Naive thymus-derived CD4-positive, alpha-beta T cell (primary cell): Measurements from ENCODE around the gene INHA. TPM values are rescaled to one million over a fixed set of nuclear protein-coding genes. Genes with fewer than 3 reads are reported as not detected.

Experiments used
- ATAC-seq: fragments of 150-1000 bp; cut with Tn5 transposase; 2 replicates; pipeline ENCODE4 v1.10.0; 2021; ENCODE audit warnings: mild to moderate bottlenecking, moderate library complexity
- CTCF ChIA-PET: fragments of 350-600 bp; sonication (Branson Sonifier 250); formaldehyde crosslinking; loops from one replicate; lab custom pipeline; 2021; ENCODE audit warnings: antibody characterized with exemption; lab: Charles Lee
- POLR2A ChIA-PET: fragments of 350-600 bp; sonication (Branson Sonifier 250); formaldehyde crosslinking; loops from one replicate; lab custom pipeline; 2021; ENCODE audit warnings: antibody characterized with exemption, inconsistent platforms; lab: Charles Lee
- DNase-seq, 9 donors: peaks; one replicate each; pipeline versions ENCODE4 v3.0.0 to v3.0.0-alpha.2; 2020 to 2022; ENCODE audit warnings: mixed read lengths in 1 of 9
- H3K27ac ChIP-seq: one replicate; pipeline ENCODE4 v1.7.0; 2013; ENCODE audit warnings: mild to moderate bottlenecking, low read depth, low read length, moderate library complexity
- H3K27me3 ChIP-seq, 2 donors: one replicate each; pipeline ENCODE4 v1.7.0; 2013; ENCODE audit warnings: low read length in 2 of 2, mild to moderate bottlenecking in 2 of 2, moderate library complexity in 2 of 2; ENCODE audit not compliant: control insufficient read depth in 2 of 2, insufficient read depth in 2 of 2
- H3K36me3 ChIP-seq, 3 experiments: 1 replicate in 2 of 3; 2 replicates in 1 of 3; pipeline ENCODE4 v1.7.0; 2013; ENCODE audit warnings: low read length in 3 of 3, mild to moderate bottlenecking in 3 of 3, moderate library complexity in 1 of 3; ENCODE audit not compliant: insufficient read depth in 3 of 3, control insufficient read depth in 2 of 3
- H3K4me1 ChIP-seq, 2 donors: one replicate each; pipeline ENCODE4 v1.7.0; 2013; ENCODE audit warnings: low read length in 2 of 2, mild to moderate bottlenecking in 2 of 2, moderate library complexity in 1 of 2; ENCODE audit not compliant: control insufficient read depth in 2 of 2, insufficient read depth in 2 of 2
- H3K4me3 ChIP-seq: 2 replicates; pipeline ENCODE4 v1.7.0; 2013; ENCODE audit warnings: mild to moderate bottlenecking, low read length
- H3K9me3 ChIP-seq, 3 experiments: 1 replicate in 2 of 3; 2 replicates in 1 of 3; pipeline ENCODE4 v1.7.0; 2013; ENCODE audit warnings: low read length in 3 of 3; ENCODE audit not compliant: control insufficient read depth in 2 of 3
- H3K27ac Mint-ChIP-seq, 9 donors: one replicate each; pipeline ENCODE4 v1.8.0; 2020 to 2022; ENCODE audit warnings: mixed read lengths in 9 of 9, mild to moderate bottlenecking in 8 of 9, moderate library complexity in 5 of 9, inconsistent platforms in 2 of 9
- H3K27me3 Mint-ChIP-seq, 5 donors: one replicate each; pipeline ENCODE4 v1.8.0; 2021 to 2022; ENCODE audit warnings: mixed read lengths in 5 of 5, mild to moderate bottlenecking in 1 of 5
- H3K36me3 Mint-ChIP-seq, 5 donors: one replicate each; pipeline ENCODE4 v1.8.0; 2020 to 2022; ENCODE audit warnings: mixed read lengths in 5 of 5, mild to moderate bottlenecking in 3 of 5, inconsistent platforms in 1 of 5
- H3K4me1 Mint-ChIP-seq, 7 donors: one replicate each; pipeline ENCODE4 v1.8.0; 2020 to 2022; ENCODE audit warnings: mixed read lengths in 7 of 7, mild to moderate bottlenecking in 3 of 7, inconsistent platforms in 1 of 7
- H3K4me3 Mint-ChIP-seq, 10 donors: one replicate each; pipeline ENCODE4 v1.8.0; 2020 to 2022; ENCODE audit warnings: mild to moderate bottlenecking in 10 of 10, mixed read lengths in 10 of 10, moderate library complexity in 6 of 10, inconsistent platforms in 2 of 10
- H3K9me3 Mint-ChIP-seq, 11 donors: one replicate each; pipeline ENCODE4 v1.8.0; 2020 to 2022; ENCODE audit warnings: mixed read lengths in 11 of 11, mild to moderate bottlenecking in 4 of 11, inconsistent platforms in 1 of 11, moderate library complexity in 1 of 11
- intact Hi-C, 2 donors: fragments of 100-400 bp; cut with micrococcal nuclease; formaldehyde crosslinking; loops; one replicate each; pipeline ENCODE4 v1.15.1; 2023
- polyA plus RNA-seq, 2 donors: library from polyadenylated mRNA; unstranded; fragments of 300-500 nt; fragmentation: Illumina TruSeq; gene quantifications; one replicate each; pipeline ENCODE4 v1.2.3, GENCODE V29; 2021
- total RNA-seq, 6 experiments: library from RNA in 5 of 6; stranded (reverse) in 5 of 6; gene quantifications; 1 replicate in 5 of 6; 2 replicates in 1 of 6; pipeline ENCODE4 v1.2.3 and lab custom pipeline; 2021 to 2026

INHA gene
- total and polyA plus RNA-seq, 7 experiments from 2014 or later: 0.21 TPM; not detected in 6

GRCh38 chr2:219527472-219527871, 44.6 kb upstream of the INHA start:
- intact Hi-C loops: no loop called here
- ATAC-seq (no peak), DNase-seq (no peak)
- H3K9me3 Mint-ChIP-seq: peaks cover 0 to 2% (median 0%) of the 10 kb centered on the region in 11 donors
- H3K27me3 ChIP-seq: peaks cover 3 to 41% of the 10 kb centered on the region in 2 donors
- H3K27ac Mint-ChIP-seq: no peak overlapping the region
- no peaks in the 10 kb centered on the region for H3K9me3 ChIP-seq
- H3K4me1 ChIP-seq: peaks cover 0 to 12% of the 10 kb centered on the region in 2 donors
- no peak overlapping the region for H3K4me3 Mint-ChIP-seq
- POLR2A ChIA-PET: interaction anchor here (0.7 kb wide), 2 partner anchors 32 to 731 kb away, joined by 3 read pairs; no protein-coding TSS in a partner anchor
- H3K36me3 Mint-ChIP-seq: no peaks in the 10 kb centered on the region
- no peak overlapping the region for H3K4me3 ChIP-seq
- H3K36me3 ChIP-seq: no peaks in the 10 kb centered on the region
- CTCF ChIA-PET: interaction anchor here (0.9 to 5.0 kb wide), 9 partner anchors 12 to 125 kb away, joined by 3 to 67 read pairs (median 3); partner anchors contain the start of gene GMPPA
- peaks cover 76 to 87% (median 77%) of the 10 kb centered on the region in 5 donors for H3K27me3 Mint-ChIP-seq
- H3K4me1 Mint-ChIP-seq: peaks cover 0 to 14% (median 7%) of the 10 kb centered on the region in 7 donors
- H3K27ac ChIP-seq: no peak overlapping the region

GRCh38 chr2:219530048-219530963, 41.8 kb upstream of the INHA start:
- Histone ChIP-seq H3K36me3 (no peaks in the 10 kb centered on the region), H3K27me3 (peaks cover 3 to 20% of the 10 kb centered on the region in 2 donors), H3K4me1 (peaks cover 0 to 8% of the 10 kb centered on the region in 2 donors), H3K4me3 (no peak overlapping the region), H3K27ac (no peak overlapping the region), H3K9me3 (no peaks in the 10 kb centered on the region)
- Mint-ChIP-seq H3K27ac (no peak overlapping the region), H3K4me1 (peaks cover 0 to 7% (median 0%) of the 10 kb centered on the region in 7 donors), H3K4me3 (no peak overlapping the region), H3K36me3 (no peaks in the 10 kb centered on the region), H3K9me3 (no peaks in the 10 kb centered on the region), H3K27me3 (peaks cover 53 to 65% (median 57%) of the 10 kb centered on the region in 5 donors)
- intact Hi-C loops: loop anchor here (1.0 to 2.0 kb wide), 8 partner anchors 21 to 370 kb away; partner anchors contain the start of gene NHEJ1 (in 1 of the 2)
- ChIA-PET CTCF (interaction anchor here (0.9 to 5.0 kb wide), 19 partner anchors 8 to 194 kb away, joined by 3 to 67 read pairs (median 7); partner anchors contain the start of gene GMPPA), POLR2A (interaction anchor here (1.2 to 1.4 kb wide), 2 partner anchors 35 to 128 kb away, joined by 5 to 8 read pairs; a partner anchor contains a TSS)
- ATAC-seq (peak; percentile 91), DNase-seq (peak; percentile 70 to 89 (median 83))

DNA sequence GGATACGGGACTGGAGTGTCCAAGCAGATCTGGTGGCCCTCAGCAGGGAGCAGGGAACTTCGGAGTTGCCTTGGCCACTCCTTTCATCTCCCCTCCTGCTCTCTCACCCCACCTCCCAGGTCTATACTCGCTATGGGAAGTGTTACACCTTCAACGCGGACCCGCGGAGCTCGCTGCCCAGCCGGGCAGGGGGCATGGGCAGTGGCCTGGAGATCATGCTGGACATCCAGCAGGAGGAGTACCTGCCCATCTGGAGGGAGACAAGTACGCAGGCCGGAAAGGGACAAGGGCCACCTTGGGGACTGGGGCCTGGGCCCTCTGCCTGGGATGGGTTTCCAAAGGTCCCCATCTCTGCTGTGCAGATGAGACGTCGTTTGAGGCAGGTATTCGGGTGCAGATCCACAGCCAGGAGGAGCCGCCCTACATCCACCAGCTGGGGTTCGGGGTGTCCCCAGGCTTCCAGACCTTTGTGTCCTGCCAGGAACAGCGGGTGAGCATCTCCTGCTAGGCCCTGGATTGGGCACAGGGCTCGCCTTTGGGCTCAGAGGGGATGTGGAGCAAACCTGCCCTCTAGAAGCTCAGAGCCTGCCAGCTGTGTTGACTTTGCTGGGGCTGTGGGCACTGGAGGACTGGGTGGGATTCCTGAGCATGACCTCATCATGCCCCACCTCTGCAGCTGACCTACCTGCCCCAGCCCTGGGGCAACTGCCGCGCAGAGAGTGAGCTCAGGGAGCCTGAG, 40.3 kb upstream of the INHA start:
- peaks cover 3 to 20% of the 10 kb centered on the region in 2 donors for H3K27me3 ChIP-seq
- intact Hi-C loops: loop anchor here in 1 of 2 donors (2.0 kb wide), 1 partner anchor 23 kb away; no protein-coding TSS in a partner anchor
- no peak overlapping the region for H3K27ac ChIP-seq

DNA sequence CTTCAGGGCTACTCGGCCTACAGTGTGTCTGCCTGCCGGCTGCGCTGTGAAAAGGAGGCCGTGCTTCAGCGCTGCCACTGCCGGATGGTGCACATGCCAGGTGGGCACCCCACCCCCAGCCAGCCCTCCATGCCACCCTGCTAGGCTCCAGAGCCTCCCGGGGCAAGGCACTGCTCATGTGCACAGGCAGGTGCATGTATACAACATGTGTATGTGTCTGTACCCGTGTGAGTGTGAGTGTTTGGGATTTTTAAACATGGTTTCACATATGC, 39.8 kb upstream of the INHA start:
- Mint-ChIP-seq H3K27ac (no peak overlapping the region), H3K36me3 (no peaks in the 10 kb centered on the region), H3K4me1 (peaks cover 0 to 7% (median 0%) of the 10 kb centered on the region in 7 donors), H3K27me3 (peaks cover 37 to 45% (median 40%) of the 10 kb centered on the region in 5 donors), H3K4me3 (no peak overlapping the region), H3K9me3 (no peaks in the 10 kb centered on the region)
- no peaks in the 10 kb centered on the region for H3K36me3 ChIP-seq
- H3K4me3 ChIP-seq: no peak overlapping the region
- ChIA-PET POLR2A (no interaction called here), CTCF (interaction anchor here (5.0 kb wide), 1 partner anchor 130 kb away, joined by 67 read pairs; no protein-coding TSS in a partner anchor)
- no peaks in the 10 kb centered on the region for H3K9me3 ChIP-seq
- no peak overlapping the region for H3K27ac ChIP-seq
- intact Hi-C loops: no loop called here
- peaks cover 0 to 8% of the 10 kb centered on the region in 2 donors for H3K4me1 ChIP-seq
- DNase-seq (no peak), ATAC-seq (no peak)
- peaks cover 3 to 18% of the 10 kb centered on the region in 2 donors for H3K27me3 ChIP-seq

More for the DNA sequence above, 40.3 kb upstream of the INHA start:
- H3K36me3 Mint-ChIP-seq: no peaks in the 10 kb centered on the region
- H3K9me3 Mint-ChIP-seq: no peaks in the 10 kb centered on the region
- ChIA-PET POLR2A (no interaction called here), CTCF (interaction anchor here (0.6 to 5.0 kb wide), 4 partner anchors 22 to 185 kb away, joined by 3 to 67 read pairs (median 12); no protein-coding TSS in a partner anchor)
- ATAC-seq (no peak), DNase-seq (no peak)
- Histone ChIP-seq H3K9me3 (no peaks in the 10 kb centered on the region), H3K36me3 (no peaks in the 10 kb centered on the region), H3K4me3 (no peak overlapping the region), H3K4me1 (peaks cover 0 to 8% of the 10 kb centered on the region in 2 donors)
- peaks cover 0 to 7% (median 0%) of the 10 kb centered on the region in 7 donors for H3K4me1 Mint-ChIP-seq
- H3K27ac Mint-ChIP-seq: no peak overlapping the region
- no peak overlapping the region for H3K4me3 Mint-ChIP-seq
- peaks cover 39 to 50% (median 44%) of the 10 kb centered on the region in 5 donors for H3K27me3 Mint-ChIP-seq

DNA sequence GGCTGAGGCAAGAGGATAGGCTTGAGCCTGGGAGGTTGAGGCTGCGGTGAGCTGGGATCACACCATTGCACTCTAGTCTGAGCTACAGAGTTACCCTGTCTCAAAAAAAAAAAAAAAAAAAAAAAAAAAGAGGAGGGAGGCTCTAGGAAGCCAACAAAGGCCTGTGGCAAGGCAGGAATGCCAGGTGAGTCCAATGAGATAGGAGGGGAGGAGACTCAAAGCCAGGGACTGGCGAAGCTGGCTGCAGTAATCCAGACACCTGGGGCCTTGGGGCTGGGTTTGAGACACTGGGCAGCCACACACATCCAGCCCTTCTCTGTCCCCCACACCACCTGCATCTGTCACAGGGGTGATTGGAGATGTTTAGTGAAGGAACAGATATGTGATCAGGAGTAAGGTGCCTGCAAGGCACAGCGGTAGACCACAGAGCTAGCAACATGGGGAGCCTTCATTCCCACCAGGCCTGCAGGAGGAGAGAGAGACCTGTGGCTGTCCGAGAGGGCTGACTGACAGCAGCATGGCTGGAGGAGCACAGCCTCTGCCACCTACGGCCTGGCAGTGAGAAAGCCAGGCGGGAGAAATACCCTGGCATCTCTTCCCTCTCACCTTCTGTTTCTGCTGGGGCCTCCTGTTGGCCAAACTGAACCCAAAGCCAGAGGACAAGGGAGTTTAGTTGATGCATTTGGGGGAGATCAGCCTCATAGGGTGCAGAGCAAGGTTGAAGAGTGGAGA, 38.0 kb upstream of the INHA start:
- intact Hi-C loops: no loop called here
- Mint-ChIP-seq H3K9me3 (no peaks in the 10 kb centered on the region), H3K27me3 (peaks cover 22 to 29% (median 24%) of the 10 kb centered on the region in 5 donors), H3K4me1 (peaks cover 0 to 7% (median 0%) of the 10 kb centered on the region in 7 donors), H3K4me3 (no peak overlapping the region), H3K36me3 (peaks cover 0 to 3% (median 0%) of the 10 kb centered on the region in 5 donors), H3K27ac (no peak overlapping the region)
- ATAC-seq: no peak
- Histone ChIP-seq H3K4me3 (no peak overlapping the region), H3K36me3 (no peaks in the 10 kb centered on the region), H3K27me3 (peaks cover 3 to 11% of the 10 kb centered on the region in 2 donors), H3K9me3 (no peaks in the 10 kb centered on the region), H3K4me1 (peaks cover 0 to 8% of the 10 kb centered on the region in 2 donors), H3K27ac (no peak overlapping the region)
- CTCF ChIA-PET: interaction anchor here (1.0 to 1.2 kb wide), 3 partner anchors 73 to 108 kb away, joined by 3 to 7 read pairs (median 3); no protein-coding TSS in a partner anchor
- POLR2A ChIA-PET: no interaction called here
- DNase-seq: no peak

DNA sequence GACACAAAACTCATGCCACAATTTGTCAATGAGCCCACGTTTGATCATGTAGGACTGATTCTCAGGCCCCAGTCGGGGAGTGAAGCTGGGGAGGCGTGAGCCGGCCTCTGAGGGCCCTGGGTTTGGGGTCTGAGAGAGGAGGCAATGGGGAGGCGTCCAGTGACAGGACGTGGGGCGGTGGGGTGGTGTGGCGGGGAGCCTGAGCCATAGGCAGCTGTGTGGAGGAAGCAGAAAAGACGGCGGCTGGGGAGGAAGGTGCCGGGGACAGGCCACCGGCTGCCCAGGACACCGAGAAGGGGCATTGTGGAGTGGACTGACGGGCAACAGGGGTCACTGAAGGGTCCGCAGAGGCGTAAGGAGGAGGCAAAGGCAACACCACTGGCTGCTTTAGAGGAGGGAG, 35.7 kb upstream of the INHA start:
- no peaks in the 10 kb centered on the region for H3K36me3 ChIP-seq
- H3K27me3 ChIP-seq: no peaks in the 10 kb centered on the region
- CTCF ChIA-PET: no interaction called here
- H3K9me3 ChIP-seq: no peaks in the 10 kb centered on the region
- H3K9me3 Mint-ChIP-seq: no peaks in the 10 kb centered on the region
- POLR2A ChIA-PET: no interaction called here
- no peak for ATAC-seq
- intact Hi-C loops: no loop called here
- no peak overlapping the region for H3K4me3 Mint-ChIP-seq
- H3K27me3 Mint-ChIP-seq: peaks cover under 1 to 8% (median 2%) of the 10 kb centered on the region in 5 donors
- no peaks in the 10 kb centered on the region for H3K4me1 ChIP-seq
- H3K27ac ChIP-seq: no peak overlapping the region
- no peak overlapping the region for H3K27ac Mint-ChIP-seq
- H3K36me3 Mint-ChIP-seq: peaks cover 0 to 4% (median 0%) of the 10 kb centered on the region in 5 donors
- peaks cover 0 to 5% (median 0%) of the 10 kb centered on the region in 7 donors for H3K4me1 Mint-ChIP-seq
- DNase-seq: no peak
- H3K4me3 ChIP-seq: no peak overlapping the region
